ENCODE results near the gene PRKCQ.

Gene PRKCQ

GRCh38 chr10:6579904-6580278 lies at the start of gene PRKCQ:
PRKCQ (minus strand) TSS chr10:6580276; CDS start chr10:6515135, 65,141 bp downstream.
- H3K4me3 ChIP-seq (ENCODE audit: low read depth, low read length), result peak within 1 kb of the TSS; percentile 91
- TF ChIP-seq POLR2A (IDR thresholded peaks at IDR 0.05; ENCODE audit: extremely low read depth, insufficient read length), result no peak
- TF ChIP-seq MYC (IDR thresholded peaks at IDR 0.05; ENCODE audit: low read depth, low read length), result no peak
- no peak for TF ChIP-seq CTCF (IDR thresholded peaks at IDR 0.05; ENCODE audit: low read depth, low read length)
- TF ChIP-seq, protein P1, sequence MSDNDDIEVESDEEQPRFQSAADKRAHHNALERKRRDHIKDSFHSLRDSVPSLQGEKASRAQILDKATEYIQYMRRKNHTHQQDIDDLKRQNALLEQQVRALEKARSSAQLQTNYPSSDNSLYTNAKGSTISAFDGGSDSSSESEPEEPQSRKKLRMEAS (IDR thresholded peaks at IDR 0.05; ENCODE audit: low read depth, low read length), result no peak
- no peak for DNase-seq (ENCODE audit: low read depth)

DNA sequence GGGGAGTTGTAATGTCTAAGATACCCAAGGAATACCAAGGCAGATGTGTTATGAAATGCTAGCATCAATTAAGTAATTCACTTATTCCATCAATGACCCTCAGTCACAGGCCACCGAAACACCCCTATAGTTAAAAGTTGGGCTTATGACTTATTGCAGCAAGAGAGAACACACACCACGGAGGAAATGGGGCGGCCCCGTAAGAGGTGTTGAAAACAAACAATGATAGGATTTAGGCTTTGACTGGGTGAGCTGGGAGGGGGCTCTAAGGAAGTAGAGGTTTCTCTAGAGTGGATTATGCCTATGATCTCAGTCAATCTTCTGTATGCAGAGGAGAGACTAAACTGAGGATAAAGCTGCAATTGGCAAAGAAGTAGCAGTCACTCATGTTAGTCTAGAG lies 45.4 kb upstream of the PRKCQ start:
- H3K4me3 ChIP-seq (ENCODE audit: low read depth, low read length), result no peak overlapping the region
- TF ChIP-seq POLR2A (IDR thresholded peaks at IDR 0.05; ENCODE audit: extremely low read depth, insufficient read length) (no peak), CTCF (IDR thresholded peaks at IDR 0.05; ENCODE audit: low read depth, low read length) (no peak), MYC (IDR thresholded peaks at IDR 0.05; ENCODE audit: low read depth, low read length) (no peak)
- TF ChIP-seq, protein P1 (IDR thresholded peaks at IDR 0.05; ENCODE audit: low read depth, low read length), result no peak
- DNase-seq (ENCODE audit: low read depth), result no peak

- no peak for TF ChIP-seq CTCF (IDR thresholded peaks at IDR 0.05; ENCODE audit: low read depth, low read length)
- TF ChIP-seq POLR2A (IDR thresholded peaks at IDR 0.05; ENCODE audit: extremely low read depth, insufficient read length), result no peak
- TF ChIP-seq, protein P1 (IDR thresholded peaks at IDR 0.05; ENCODE audit: low read depth, low read length), result no peak
- no peak for TF ChIP-seq MYC (IDR thresholded peaks at IDR 0.05; ENCODE audit: low read depth, low read length)
- H3K4me3 ChIP-seq (ENCODE audit: low read depth, low read length), result no peak overlapping the region
- no peak for DNase-seq (ENCODE audit: low read depth)
Observed at GRCh38 chr10:6624392-6624791, 44.3 kb upstream of the PRKCQ start.

DNA sequence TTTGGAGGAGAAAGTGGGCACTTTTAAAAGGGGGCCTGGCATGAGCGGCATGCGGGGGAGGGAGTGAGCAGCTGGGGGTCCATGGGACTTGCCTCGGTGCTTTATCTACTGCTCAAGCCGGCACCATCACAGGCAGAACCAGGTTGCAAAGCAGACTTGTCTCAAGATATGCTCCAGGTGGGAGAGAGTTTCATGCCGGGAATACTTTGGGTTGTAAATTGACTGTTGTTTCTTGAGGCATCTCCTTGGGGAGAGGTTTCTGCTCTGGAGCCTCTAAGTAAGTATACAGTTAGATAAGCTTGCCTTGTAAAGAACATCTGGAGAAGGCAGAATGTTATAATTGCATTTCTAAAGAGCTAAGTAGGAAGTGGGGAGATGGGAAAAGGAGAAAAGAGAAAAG lies 42.8 kb upstream of the PRKCQ start:
- no peak for TF ChIP-seq CTCF (IDR thresholded peaks at IDR 0.05; ENCODE audit: low read depth, low read length)
- no peak for TF ChIP-seq POLR2A (IDR thresholded peaks at IDR 0.05; ENCODE audit: extremely low read depth, insufficient read length)
- no peak for TF ChIP-seq MYC (IDR thresholded peaks at IDR 0.05; ENCODE audit: low read depth, low read length)
- TF ChIP-seq, protein P1 (IDR thresholded peaks at IDR 0.05; ENCODE audit: low read depth, low read length), result no peak

DNA sequence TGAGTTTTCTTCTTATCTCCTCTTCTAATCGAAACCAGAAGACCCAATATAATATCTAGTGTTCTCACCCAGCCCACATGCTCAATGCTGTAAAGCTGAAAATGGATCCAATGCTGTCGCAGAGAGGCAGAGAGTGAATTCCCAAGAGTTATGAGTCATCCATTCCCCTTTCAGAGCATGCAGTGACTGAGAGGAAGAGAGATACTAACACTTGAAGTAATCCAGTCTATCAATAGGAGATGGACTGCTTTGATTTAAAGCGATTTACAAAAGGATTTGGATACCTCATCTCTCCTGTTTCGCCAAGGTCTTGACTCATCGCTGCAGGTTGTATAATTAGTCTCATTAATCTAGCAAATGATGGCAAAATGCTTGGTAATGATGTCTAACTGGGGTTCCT lies 41.5 kb upstream of the PRKCQ start:
- TF ChIP-seq MYC (IDR thresholded peaks at IDR 0.05; ENCODE audit: low read depth, low read length), result no peak
- no peak for TF ChIP-seq POLR2A (IDR thresholded peaks at IDR 0.05; ENCODE audit: extremely low read depth, insufficient read length)
- TF ChIP-seq, protein P1 (IDR thresholded peaks at IDR 0.05; ENCODE audit: low read depth, low read length), result no peak
- peak; percentile 56 for DNase-seq (ENCODE audit: low read depth)
- no peak overlapping the region for H3K4me3 ChIP-seq (ENCODE audit: low read depth, low read length)

More for the DNA sequence above, 42.8 kb upstream of the PRKCQ start:
- no peak for DNase-seq (ENCODE audit: low read depth)
- no peak overlapping the region for H3K4me3 ChIP-seq (ENCODE audit: low read depth, low read length)

- DNase-seq (ENCODE audit: low read depth), result no peak
- TF ChIP-seq, protein P1 (IDR thresholded peaks at IDR 0.05; ENCODE audit: low read depth, low read length), result no peak
- TF ChIP-seq MYC (IDR thresholded peaks at IDR 0.05; ENCODE audit: low read depth, low read length) (no peak), CTCF (IDR thresholded peaks at IDR 0.05; ENCODE audit: low read depth, low read length) (no peak), POLR2A (IDR thresholded peaks at IDR 0.05; ENCODE audit: extremely low read depth, insufficient read length) (no peak)
- H3K4me3 ChIP-seq (ENCODE audit: low read depth, low read length), result no peak overlapping the region
Observed at GRCh38 chr10:6619660-6620059, 39.6 kb upstream of the PRKCQ start.
